GM15510 (cell line): Measurements from ENCODE around the gene RANBP17.

Experiments
- POLR2A ChIP-seq: IDR thresholded peaks from 3 replicates; pipeline ENCODE4 v1.6.1; 2011; ENCODE audit warnings: borderline replicate concordance; ENCODE audit not compliant: insufficient read length; ENCODE audit errors: extremely low read depth

RANBP17 gene

DNA sequence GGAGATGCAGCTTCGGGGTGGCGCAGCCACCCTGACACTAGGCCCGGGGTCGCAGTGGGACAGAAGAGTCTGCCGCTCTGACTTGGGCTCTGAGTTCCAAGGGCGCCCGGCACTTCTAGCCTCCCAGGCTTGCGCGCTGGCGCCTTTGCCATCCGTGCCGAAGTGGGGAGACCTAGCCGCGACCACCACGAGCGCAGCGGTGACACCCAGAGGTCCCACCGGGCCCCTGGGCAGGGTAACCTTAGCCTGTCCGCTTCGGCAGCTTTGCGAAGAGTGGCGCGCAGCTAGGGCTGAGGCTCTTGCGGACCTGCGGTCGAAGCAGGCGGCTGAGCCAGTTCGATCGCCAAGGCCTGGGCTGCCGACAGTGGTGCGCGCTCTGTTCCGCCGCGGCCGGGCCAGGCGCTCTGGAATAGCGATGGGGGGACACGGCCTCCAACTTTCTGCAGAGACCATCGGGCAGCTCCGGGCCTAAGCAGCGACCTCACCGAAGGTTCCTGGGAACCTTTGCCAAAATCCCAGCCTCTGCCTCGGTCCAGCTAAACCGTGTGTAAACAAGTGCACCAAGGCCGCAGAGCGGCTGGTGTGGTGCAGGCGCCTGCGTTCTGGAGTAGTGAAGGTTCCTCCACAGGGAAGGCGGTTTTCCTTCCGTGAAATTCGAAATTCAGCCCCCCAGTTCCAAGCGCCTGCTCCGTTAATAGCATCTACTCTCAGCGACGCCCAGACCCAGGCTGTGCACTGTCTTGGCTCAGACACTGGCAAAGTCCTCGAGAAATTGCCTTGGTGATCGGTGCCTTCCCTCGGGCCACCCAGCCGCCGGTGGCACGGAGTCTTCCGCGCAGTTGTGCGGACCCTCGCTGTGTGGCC lies 454.7 kb downstream of the RANBP17 start:
- TF ChIP-seq POLR2A = no peak

GRCh38 chr5:171317230-171317629 lies 455.4 kb downstream of the RANBP17 start:
- TF ChIP-seq POLR2A = no peak

DNA sequence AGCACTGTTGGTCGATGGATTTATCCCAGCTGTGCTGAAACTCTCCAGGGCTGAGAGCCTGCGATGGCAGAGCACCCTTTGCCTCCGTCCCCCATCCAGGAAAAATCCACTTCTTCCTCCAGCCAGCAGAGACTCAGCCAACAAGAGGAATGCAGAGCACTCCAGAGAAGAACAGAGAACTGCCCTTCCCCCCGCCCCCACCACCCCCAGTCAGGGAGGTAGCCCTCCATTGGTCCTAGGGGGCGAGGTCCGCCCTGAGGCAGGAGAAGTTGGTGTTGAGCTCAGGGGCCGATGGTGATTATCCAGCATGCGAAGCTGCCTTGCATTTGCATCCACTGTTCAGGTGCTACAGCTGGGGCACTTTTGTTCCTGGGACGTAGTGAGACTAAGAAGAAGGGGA lies 456.2 kb downstream of the RANBP17 start:
- no peak for TF ChIP-seq POLR2A

- no peak for TF ChIP-seq POLR2A
These were observed 459.6 kb downstream of the RANBP17 start for GRCh38 chr5:171321447-171321846.

- no peak for TF ChIP-seq POLR2A
These were observed 460.7 kb downstream of the RANBP17 start for GRCh38 chr5:171322527-171322926.

GRCh38 chr5:171323007-171323406 lies 461.2 kb downstream of the RANBP17 start:
- no peak for TF ChIP-seq POLR2A

GRCh38 chr5:171323806-171324632 lies 462.2 kb downstream of the RANBP17 start:
- no peak for TF ChIP-seq POLR2A

GRCh38 chr5:171330021-171330420 lies 468.2 kb downstream of the RANBP17 start:
- no peak for TF ChIP-seq POLR2A

- TF ChIP-seq POLR2A = no peak
These were observed 473.8 kb downstream of the RANBP17 start for GRCh38 chr5:171335616-171336015.

DNA sequence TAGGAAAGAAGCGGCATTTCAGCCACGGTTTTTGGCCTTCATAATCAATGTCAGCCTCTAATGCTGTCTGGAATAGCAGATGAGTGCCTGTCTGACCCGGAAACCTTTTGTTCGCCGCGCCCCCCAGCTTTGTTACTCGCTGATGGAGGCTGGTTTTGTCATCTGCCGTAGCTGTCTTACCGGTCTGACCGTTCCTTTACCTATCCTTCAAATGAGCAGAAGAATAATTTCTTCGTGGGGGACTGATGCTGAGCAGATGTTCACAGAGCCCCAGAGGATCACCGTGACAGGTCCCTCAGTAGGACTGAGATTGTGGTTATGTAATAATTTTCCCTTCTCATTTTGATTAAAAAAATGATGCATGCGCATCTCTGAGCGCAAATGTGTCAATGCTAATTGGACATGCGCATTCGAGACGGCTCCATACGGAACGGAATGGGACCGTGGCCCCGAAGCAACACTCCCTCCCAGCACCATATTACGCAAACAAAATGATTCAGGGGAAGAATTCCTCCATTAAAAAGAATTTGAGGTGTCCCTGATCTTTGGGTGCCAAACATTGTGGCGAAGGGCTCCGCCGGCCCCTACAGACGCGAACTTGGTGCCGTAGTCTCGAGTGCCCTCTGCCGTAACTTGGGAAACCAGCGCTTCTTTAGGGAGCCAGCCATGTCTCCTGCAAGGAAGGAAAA lies 474.8 kb downstream of the RANBP17 start:
- no peak for TF ChIP-seq POLR2A

GRCh38 chr5:171337210-171337569 lies 475.4 kb downstream of the RANBP17 start:
- TF ChIP-seq POLR2A = no peak

DNA sequence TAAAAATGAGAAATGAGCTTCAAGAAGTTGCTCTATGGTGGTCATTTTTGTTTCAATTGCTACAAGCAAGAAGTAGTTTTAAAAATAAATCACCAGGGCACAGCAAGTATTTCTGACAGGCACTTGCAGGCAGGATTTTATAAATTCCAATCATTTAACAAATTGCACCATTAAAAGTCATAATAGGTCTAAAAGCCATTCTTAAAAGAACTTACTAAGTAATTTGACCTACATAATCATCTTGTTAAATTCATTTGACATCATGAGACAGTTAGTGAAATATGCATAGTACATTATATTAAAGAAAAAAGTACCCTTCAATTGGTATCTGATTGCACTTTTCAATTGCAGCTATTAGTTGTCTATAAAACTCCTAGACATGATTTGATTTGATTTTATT lies 478.2 kb downstream of the RANBP17 start:
- no peak for TF ChIP-seq POLR2A

- TF ChIP-seq POLR2A = no peak
These were observed 478.7 kb downstream of the RANBP17 start for GRCh38 chr5:171340491-171340890.

- TF ChIP-seq POLR2A = no peak
These were observed 480.7 kb downstream of the RANBP17 start for GRCh38 chr5:171342362-171343111.
